Kidney tubule cell (primary cell): ENCODE data around the gene GSK3A.

ENCODE experiments used
- DNase-seq: peaks from one replicate; pipeline ENCODE4 v3.0.0-alpha.2; 2018; ENCODE audit warnings: low spot score

Gene GSK3A

GRCh38 chr19:42281146-42281826 is 38.9 kb upstream of the GSK3A start:
- no peak for DNase-seq

- no peak for DNase-seq
These were observed 38.4 kb upstream of the GSK3A start for GRCh38 chr19:42280815-42281145.

GRCh38 chr19:42279902-42280814 is 37.8 kb upstream of the GSK3A start:
- peak; percentile 84 for DNase-seq

DNA sequence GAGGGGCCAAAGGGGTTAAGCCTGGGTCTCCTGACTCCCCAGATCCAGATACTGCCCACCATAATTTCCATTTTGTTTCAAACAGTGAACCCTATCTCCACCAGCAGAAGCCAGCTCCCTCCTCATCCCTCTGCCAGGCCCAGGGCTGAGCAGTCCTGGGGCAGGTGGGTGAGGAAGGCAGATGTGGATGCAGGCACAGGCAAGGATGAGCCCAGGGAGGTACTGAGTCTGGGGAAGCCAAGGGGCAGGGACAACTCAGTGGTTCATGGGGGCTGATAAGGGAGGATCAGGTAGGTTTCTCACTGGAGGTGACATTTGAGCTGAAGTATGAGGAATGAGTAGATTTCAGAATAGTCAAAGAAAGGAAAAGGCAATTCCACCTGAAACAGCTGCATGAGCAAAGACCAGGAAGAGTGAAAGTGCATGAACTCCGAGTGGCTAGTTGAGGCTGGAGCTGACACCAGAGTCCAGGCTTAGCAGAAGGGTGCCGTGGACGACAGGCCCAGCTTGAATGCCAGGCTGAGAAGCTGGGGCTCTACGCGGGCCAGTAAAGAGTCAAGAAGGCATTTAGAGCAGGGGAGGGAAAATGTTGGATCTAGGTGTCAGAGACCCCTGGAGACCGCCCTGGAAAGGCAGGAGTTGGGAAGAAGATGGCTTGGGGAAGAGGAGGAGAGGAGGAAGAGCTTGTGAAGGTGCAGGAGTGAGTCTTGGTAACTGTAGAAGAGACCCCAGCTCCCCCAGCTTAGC is 36.9 kb upstream of the GSK3A start:
- DNase-seq: no peak

DNA sequence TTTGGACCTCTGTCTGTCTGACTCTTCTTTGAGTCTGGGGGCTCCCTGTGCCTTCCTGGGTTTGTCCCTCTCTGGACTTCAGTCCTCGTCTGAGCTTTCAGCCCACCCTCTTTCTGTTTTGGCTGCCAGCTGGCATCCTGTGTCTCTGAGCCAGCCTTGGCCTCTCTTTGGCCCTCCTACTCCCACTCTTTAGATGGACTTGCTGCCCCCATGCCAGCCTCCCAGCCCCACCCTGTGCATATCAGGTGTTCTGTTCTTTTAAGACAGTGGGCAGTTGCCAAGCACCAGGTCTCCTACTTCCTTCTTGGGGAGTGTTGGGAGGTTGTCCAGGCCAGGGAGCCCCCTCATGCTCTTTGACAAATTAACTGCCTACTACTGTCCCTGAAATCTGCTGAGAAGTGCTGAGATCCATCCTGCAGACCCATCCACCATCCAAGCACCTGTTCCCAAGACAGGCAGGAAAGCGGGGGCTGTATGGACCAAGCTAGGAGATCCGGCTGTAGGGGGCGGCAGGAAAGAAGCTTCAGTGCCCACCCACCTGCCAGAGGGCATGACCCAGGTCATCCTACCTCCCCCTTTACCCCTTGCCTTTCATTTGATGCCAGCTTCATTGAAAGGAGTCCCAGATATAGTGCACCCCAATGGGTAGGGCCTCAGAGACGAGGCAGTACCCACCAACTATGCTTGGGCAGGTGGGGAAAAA is 36.2 kb upstream of the GSK3A start:
- no peak for DNase-seq

- DNase-seq: no peak
These were observed 35.5 kb upstream of the GSK3A start for GRCh38 chr19:42277821-42278451.

DNA sequence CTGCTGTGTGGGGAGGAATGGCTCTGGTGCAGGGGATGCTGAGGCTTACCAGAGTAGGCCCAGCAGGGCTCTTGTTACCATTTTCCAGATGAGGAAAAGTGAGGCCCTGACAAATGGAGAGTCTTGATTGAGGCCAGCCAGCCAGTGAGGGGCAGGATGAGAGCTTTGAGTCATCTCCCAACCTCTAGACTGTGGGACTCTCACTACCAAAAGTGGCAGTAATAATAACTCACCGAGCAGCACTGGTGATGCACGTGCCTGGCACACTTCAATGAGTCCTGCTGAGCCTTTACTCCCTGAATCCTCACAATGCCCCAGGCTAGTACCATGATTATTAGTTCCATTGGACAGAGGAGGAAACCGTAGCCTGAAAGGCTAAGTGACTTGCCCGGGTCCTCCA is 34.4 kb upstream of the GSK3A start:
- peak; percentile 74 for DNase-seq

- DNase-seq: no peak
These were observed 33.9 kb upstream of the GSK3A start for GRCh38 chr19:42276284-42276683.

DNA sequence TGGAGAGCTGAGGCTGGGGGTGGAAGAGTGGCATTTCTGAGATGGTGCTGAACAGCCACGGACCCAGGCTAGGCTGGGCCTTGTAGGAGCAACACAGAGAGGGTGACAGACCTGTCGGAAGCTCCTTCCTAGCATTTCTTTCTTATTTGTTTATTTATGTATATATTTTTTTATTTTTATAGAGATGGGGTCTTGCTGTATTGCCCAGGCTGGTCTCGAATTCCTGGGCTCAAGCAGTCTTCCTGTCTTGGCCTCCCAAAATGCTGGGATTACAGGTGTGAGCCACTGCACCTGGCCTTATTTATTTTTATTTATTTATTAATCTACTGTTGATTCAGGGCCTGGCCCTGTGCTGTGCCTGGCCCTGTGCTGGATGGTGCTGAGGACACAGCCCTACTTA is 33.1 kb upstream of the GSK3A start:
- no peak for DNase-seq

GRCh38 chr19:42275103-42275502 is 32.7 kb upstream of the GSK3A start:
- DNase-seq: no peak

DNA sequence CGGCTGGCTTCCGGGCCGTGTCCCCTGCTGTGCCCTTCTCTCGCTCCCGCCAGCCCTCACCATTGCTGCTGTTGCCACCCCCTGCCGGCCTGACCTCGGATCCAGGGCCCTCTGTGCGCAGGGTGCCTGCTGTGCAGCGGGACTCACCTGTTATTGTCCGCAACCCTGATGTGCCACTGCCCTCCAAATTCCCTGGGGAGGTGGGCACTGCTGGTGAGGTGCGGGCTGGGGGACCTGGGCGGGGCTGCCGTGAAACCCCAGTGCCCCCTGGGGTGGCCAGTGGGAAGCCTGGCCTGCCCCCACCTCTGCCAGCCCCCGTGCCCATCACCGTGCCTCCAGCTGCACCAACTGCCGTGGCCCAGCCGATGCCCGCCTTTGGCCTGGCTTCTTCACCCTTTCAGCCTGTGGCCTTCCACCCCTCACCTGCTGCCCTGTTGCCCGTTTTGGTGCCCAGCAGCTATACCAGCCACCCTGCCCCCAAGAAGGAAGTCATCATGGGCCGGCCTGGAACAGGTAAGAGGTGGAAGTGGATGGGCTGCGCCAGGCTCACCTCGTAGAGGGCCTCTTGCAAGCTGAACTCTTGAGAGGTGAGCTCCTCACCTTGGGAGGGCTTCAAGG is 31.8 kb upstream of the GSK3A start:
- no peak for DNase-seq

DNA sequence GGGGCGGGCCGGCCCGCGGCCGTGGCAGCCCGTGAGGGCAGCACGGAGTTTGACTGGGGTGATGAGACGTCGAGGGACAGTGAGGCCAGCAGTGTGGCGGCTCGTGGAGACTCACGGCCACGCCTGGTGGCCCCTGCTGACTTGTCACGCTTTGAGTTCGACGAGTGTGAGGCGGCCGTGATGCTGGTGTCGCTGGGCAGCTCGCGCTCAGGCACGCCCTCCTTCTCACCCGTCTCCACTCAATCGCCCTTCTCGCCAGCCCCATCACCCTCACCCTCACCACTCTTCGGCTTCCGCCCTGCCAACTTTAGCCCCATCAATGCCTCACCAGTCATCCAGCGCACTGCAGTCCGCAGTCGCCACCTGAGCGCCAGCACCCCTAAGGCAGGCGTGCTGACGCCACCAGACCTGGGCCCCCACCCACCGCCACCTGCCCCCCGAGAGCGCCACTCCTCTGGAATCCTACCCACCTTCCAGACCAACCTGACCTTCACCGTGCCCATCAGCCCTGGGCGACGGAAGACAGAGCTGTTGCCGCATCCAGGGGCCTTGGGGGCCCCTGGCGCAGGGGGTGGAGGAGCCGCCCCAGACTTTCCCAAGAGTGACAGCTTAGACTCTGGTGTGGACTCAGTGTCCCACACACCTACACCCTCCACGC is 31.1 kb upstream of the GSK3A start:
- DNase-seq: no peak

GRCh38 chr19:42272989-42273406 is 30.6 kb upstream of the GSK3A start:
- DNase-seq: no peak

GRCh38 chr19:42272535-42272897 is 30.1 kb upstream of the GSK3A start:
- no peak for DNase-seq

DNA sequence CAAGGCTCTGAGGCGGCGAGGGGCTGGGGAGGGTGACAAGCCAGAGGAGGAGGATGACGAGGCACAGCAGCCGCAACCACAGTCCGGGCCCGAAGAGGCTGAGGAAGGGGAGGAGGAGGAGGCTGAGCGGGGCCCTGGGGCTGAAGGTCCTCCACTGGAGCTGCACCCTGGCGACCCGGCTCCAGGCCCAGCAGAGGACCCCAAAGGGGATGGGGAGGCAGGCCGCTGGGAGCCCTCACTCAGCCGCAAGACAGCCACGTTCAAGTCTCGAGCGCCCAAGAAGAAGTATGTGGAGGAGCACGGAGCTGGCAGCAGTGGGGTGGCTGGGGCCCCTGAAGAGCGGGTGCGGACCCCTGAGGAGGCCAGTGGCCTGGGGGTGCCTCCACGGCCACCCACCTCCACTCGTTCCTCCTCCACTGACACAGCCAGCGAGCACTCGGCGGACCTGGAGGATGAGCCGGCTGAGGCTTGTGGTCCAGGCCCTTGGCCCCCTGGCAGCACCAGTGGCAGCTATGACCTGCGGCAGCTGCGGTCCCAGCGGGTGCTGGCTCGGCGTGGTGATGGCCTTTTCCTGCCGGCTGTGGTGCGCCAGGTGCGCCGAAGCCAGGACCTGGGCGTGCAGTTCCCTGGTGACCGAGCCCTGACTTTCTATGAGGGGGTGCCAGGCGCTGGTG is 29.6 kb upstream of the GSK3A start:
- no peak for DNase-seq

- no peak for DNase-seq
These were observed 28.6 kb upstream of the GSK3A start for GRCh38 chr19:42271045-42271419.

DNA sequence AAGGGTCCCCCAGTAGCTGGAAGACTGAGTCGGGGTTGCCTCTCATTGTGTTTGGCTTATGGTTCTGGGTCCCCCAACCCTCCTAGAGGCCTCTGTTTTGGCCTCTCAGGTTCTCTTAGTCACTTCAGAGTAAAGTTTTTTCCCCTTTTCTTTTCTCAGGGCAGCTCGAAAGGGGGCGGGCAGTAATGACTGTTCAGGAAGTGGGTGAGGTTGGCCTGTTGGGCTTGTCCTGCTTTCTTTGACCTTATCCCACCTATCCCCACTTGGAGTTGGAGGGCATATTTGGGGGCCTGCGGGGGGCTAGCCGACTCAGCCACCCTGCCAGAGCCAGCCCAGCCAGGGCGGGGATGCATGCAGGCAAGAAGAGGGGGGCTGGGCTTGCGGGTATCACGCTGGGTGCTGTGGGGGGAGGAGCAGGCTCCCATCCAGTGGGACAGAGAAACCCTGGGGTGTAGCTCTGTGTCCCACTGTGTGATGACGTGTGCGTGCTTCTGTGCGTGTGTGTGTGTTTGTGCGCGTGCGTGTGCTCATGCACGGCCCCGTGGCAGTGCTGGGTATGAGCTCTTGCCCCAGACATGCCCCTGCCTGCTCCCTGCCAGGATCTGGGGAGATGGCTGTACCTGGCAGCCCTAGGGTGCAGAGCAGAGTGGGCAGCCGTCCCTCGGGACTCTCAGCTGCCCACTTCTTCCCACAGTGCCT is 28.1 kb upstream of the GSK3A start:
- peak; percentile 84 for DNase-seq

DNA sequence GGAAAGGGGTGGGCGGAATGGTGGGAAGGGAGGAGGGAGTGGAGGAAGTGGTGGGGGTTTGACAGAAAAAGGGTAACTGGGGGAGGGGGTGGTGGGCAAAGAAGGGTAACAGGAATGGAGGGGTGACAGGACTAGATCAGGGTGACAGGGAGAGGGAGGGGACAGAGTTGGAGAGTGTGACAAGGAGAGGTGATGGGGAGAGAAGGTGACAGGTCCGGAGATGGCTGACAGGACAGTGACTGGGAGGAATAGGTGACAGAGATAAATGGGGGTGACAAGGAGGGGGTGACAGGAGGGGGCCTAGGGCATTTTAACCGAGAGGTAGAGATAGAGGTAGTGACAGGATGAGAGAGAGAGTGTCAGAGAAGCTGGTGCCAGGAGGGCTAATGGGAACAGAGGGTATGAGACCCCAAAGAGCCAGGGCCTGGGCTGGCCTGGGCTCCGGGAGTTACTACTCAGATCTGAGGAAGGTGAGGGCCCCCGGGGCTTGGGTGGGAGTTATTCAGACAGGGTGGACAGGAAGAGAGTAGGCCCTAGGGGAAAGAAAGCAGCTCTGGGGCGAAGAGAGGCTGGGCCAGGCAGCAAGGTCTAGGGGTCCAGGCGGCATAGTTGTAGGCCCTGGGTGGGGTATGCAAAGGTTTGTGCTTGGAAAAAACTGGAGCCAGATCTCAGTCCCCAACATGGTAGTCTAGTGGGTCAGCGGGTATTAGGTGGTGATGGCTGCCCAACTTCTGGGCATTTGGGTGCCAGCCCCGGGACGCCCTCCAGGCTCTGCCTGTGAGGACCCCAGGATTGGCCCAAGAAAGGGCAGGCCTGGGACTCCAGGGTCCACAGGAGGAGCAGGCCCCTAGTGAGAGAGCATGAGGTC is 27.3 kb upstream of the GSK3A start:
- DNase-seq: no peak
